CD14-positive monocyte (primary cell): ENCODE measurements around the gene TDRKH. TPM values are rescaled to one million over a fixed set of nuclear protein-coding genes. Genes with fewer than 3 reads are reported as not detected.
A peak's percentile ranks its signal among the peaks of the same experiment; 100 is the strongest.

Experiments used
- DNase-seq, 3 donors: peaks; one replicate each; pipeline ENCODE4 v3.0.0-alpha.2; 2011 to 2022
- H2AFZ ChIP-seq: 2 replicates; pipeline ENCODE4 v1.6.0; 2012; ENCODE audit warnings: mild to moderate bottlenecking, low read depth, low read length, inconsistent platforms; ENCODE audit not compliant: insufficient read depth, poor library complexity, severe bottlenecking
- H3K27ac ChIP-seq, 2 donors: 1 replicate in 1 of 2; 2 replicates in 1 of 2; pipeline ENCODE4 v1.5.1; 2012 to 2013; ENCODE audit warnings: low read length in 2 of 2, control low read depth in 1 of 2, inconsistent platforms in 1 of 2, low read depth in 1 of 2, mild to moderate bottlenecking in 1 of 2
- H3K27me3 ChIP-seq, 2 donors: one replicate each; pipeline versions ENCODE4 v1.6.0 to v1.6.1; 2011 to 2013; ENCODE audit warnings: low read length in 2 of 2; ENCODE audit not compliant: control insufficient read depth in 2 of 2, insufficient read depth in 2 of 2
- H3K36me3 ChIP-seq, 2 donors: replicated peaks in 1 of 2; 1 replicate in 1 of 2; 2 replicates in 1 of 2; pipeline versions ENCODE4 v1.5.1 to v1.6.1; 2012 to 2013; ENCODE audit warnings: low read length in 2 of 2, control low read depth in 1 of 2, inconsistent platforms in 1 of 2, mild to moderate bottlenecking in 1 of 2; ENCODE audit not compliant: insufficient read depth in 2 of 2, control insufficient read depth in 1 of 2
- H3K4me1 ChIP-seq, 2 donors: 1 replicate in 1 of 2; 2 replicates in 1 of 2; pipeline versions ENCODE4 v1.5.1 to v1.6.1; 2012 to 2013; ENCODE audit warnings: low read length in 2 of 2, control low read depth in 1 of 2, inconsistent platforms in 1 of 2, mild to moderate bottlenecking in 1 of 2, moderate library complexity in 1 of 2; ENCODE audit not compliant: insufficient read depth in 2 of 2, control insufficient read depth in 1 of 2
- H3K4me2 ChIP-seq: replicated peaks from 2 replicates; pipeline ENCODE3; 2012; ENCODE audit warnings: low read length, moderate library complexity, mild to moderate bottlenecking; ENCODE audit not compliant: poor library complexity, severe bottlenecking; ENCODE audit errors: extremely low read depth
- H3K4me3 ChIP-seq, 3 experiments: fragments of 200-600 bp in 1 of 3; sonication (generic) in 1 of 3; replicated peaks in 1 of 3; 1 replicate in 2 of 3; 2 replicates in 1 of 3; pipeline ENCODE4 v1.5.1; 2011 to 2013; ENCODE audit warnings: low read length in 3 of 3, mild to moderate bottlenecking in 3 of 3, control low read depth in 2 of 3, low read depth in 2 of 3, inconsistent platforms in 1 of 3, moderate library complexity in 1 of 3
- H3K79me2 ChIP-seq: 2 replicates; pipeline ENCODE4 v1.6.0; 2012; ENCODE audit warnings: mild to moderate bottlenecking, control low read depth, inconsistent platforms, low read length, moderate library complexity; ENCODE audit not compliant: insufficient read depth
- H3K9ac ChIP-seq: 2 replicates; pipeline ENCODE4 v1.6.0; 2017; ENCODE audit warnings: low read length, mild to moderate bottlenecking; ENCODE audit not compliant: insufficient read depth, poor library complexity, severe bottlenecking
- H3K9me3 ChIP-seq, 2 donors: replicated peaks in 1 of 2; 1 replicate in 1 of 2; 2 replicates in 1 of 2; pipeline versions ENCODE4 v1.5.1 to v1.6.1; 2012 to 2013; ENCODE audit warnings: low read length in 2 of 2, control low read depth in 1 of 2; ENCODE audit not compliant: control insufficient read depth in 1 of 2, insufficient read depth in 1 of 2
- H4K20me1 ChIP-seq: 2 replicates; pipeline ENCODE4 v1.6.0; 2012; ENCODE audit warnings: mild to moderate bottlenecking, low read length, control low read depth, moderate library complexity; ENCODE audit not compliant: insufficient read depth
- H3K27ac Mint-ChIP-seq, 7 donors: one replicate each; pipeline ENCODE4 v1.8.0; 2020; ENCODE audit warnings: mild to moderate bottlenecking in 7 of 7, mixed read lengths in 7 of 7, moderate library complexity in 6 of 7, inconsistent platforms in 2 of 7
- H3K27me3 Mint-ChIP-seq, 3 donors: one replicate each; pipeline ENCODE4 v1.8.0; 2021 to 2022; ENCODE audit warnings: low read depth in 3 of 3, mild to moderate bottlenecking in 3 of 3, mixed read lengths in 3 of 3, moderate library complexity in 3 of 3, inconsistent platforms in 1 of 3
- H3K36me3 Mint-ChIP-seq, 2 donors: one replicate each; pipeline ENCODE4 v1.8.0; 2020; ENCODE audit warnings: mixed read lengths in 2 of 2, inconsistent platforms in 1 of 2, mild to moderate bottlenecking in 1 of 2
- H3K4me1 Mint-ChIP-seq: one replicate; pipeline ENCODE4 v1.8.0; 2020; ENCODE audit warnings: mild to moderate bottlenecking, mixed read lengths
- H3K4me3 Mint-ChIP-seq, 2 donors: one replicate each; pipeline ENCODE4 v1.8.0; 2020; ENCODE audit warnings: mild to moderate bottlenecking in 2 of 2, mixed read lengths in 2 of 2, moderate library complexity in 1 of 2
- H3K9me3 Mint-ChIP-seq, 7 donors: one replicate each; pipeline ENCODE4 v1.8.0; 2020 to 2022; ENCODE audit warnings: mixed read lengths in 7 of 7, mild to moderate bottlenecking in 6 of 7, moderate library complexity in 6 of 7, inconsistent platforms in 2 of 7
- CTCF ChIP-seq: fragments of 200-600 bp; IDR thresholded peaks from one replicate; pipeline ENCODE4 v1.8.0; 2022; ENCODE audit warnings: antibody characterized with exemption, mild to moderate bottlenecking
- WGBS: methylation state at CpG from one replicate; pipeline ENCODE4 v1.1.5; 2013; ENCODE audit warnings: missing lambda C conversion rate; ENCODE audit not compliant: insufficient coverage; 5-methylcytosine and 5-hydroxymethylcytosine counted together
- intact Hi-C, 2 donors: fragments of 100-400 bp; cut with micrococcal nuclease; formaldehyde crosslinking; loops; one replicate each; pipeline versions ENCODE4 v1.15.0 to v1.15.1; 2023
- polyA plus RNA-seq, 3 donors: library from polyadenylated mRNA; depleted of rRNA in 1 of 3; unstranded in 2 of 3; stranded (reverse) in 1 of 3; fragments of 300-500 nt in 2 of 3; fragments of >200 nt in 1 of 3; fragmentation: Illumina TruSeq in 2 of 3; gene quantifications; 1 replicate in 2 of 3; 2 replicates in 1 of 3; pipeline ENCODE4 v1.2.3, GENCODE V29; 2012 to 2021

Gene TDRKH
- polyA plus RNA-seq, 3 donors: 0.72 to 1.6 (median 1.1) TPM

GRCh38 chr1:151779852-151780251 is 10.4 kb downstream of the TDRKH start:
- Histone ChIP-seq H2AFZ (no peak overlapping the region), H3K9ac (no peak overlapping the region), H3K9me3 (no peaks in the 10 kb centered on the region), H3K4me2 (no peak overlapping the region), H3K4me3 (no peak overlapping the region), H4K20me1 (no peaks in the 10 kb centered on the region), H3K36me3 (peaks cover 0 to 4% of the 10 kb centered on the region in 2 donors), H3K27me3 (no peaks in the 10 kb centered on the region), H3K27ac (no peak overlapping the region), H3K79me2 (no peaks in the 10 kb centered on the region), H3K4me1 (peaks cover 10 to 12% of the 10 kb centered on the region in 2 donors)
- WGBS: no CpG with 5 or more reads among the region's 4 CpGs
- Mint-ChIP-seq H3K36me3 (peaks cover 16 to 17% of the 10 kb centered on the region in 2 donors), H3K4me3 (no peak overlapping the region), H3K27ac (peak overlapping the region in 1 of 7 donors; percentile 62), H3K4me1 (peaks cover 3% of the 10 kb centered on the region), H3K9me3 (peaks cover 0 to 3% (median 0%) of the 10 kb centered on the region in 7 donors), H3K27me3 (no peaks in the 10 kb centered on the region)
- no peak for DNase-seq
- no peak for TF ChIP-seq CTCF
- intact Hi-C loops: no loop called here

- no peak overlapping the region for H3K4me2 ChIP-seq
- no peaks in the 10 kb centered on the region for H3K79me2 ChIP-seq
- H3K9ac ChIP-seq: no peak overlapping the region
- no peak overlapping the region for H3K27ac Mint-ChIP-seq
- H3K27me3 ChIP-seq: no peaks in the 10 kb centered on the region
- H3K4me3 Mint-ChIP-seq: no peak overlapping the region
- no peaks in the 10 kb centered on the region for H4K20me1 ChIP-seq
- peaks cover 0 to 3% (median 0%) of the 10 kb centered on the region in 7 donors for H3K9me3 Mint-ChIP-seq
- H3K36me3 ChIP-seq: peaks cover 0 to 4% of the 10 kb centered on the region in 2 donors
- H3K27me3 Mint-ChIP-seq: peaks cover 0 to 3% (median 0%) of the 10 kb centered on the region in 3 donors
- no peak for TF ChIP-seq CTCF
- no peak overlapping the region for H2AFZ ChIP-seq
- 93% methylated on average over 3 of the region's 4 CpGs for WGBS
- no peak for DNase-seq
- intact Hi-C loops: no loop called here
- H3K4me1 Mint-ChIP-seq: peaks cover 3% of the 10 kb centered on the region
- no peaks in the 10 kb centered on the region for H3K4me1 ChIP-seq
- no peak overlapping the region for H3K4me3 ChIP-seq
- no peaks in the 10 kb centered on the region for H3K9me3 ChIP-seq
- no peak overlapping the region for H3K27ac ChIP-seq
- H3K36me3 Mint-ChIP-seq: peaks cover 19 to 21% of the 10 kb centered on the region in 2 donors
These were observed 13.0 kb downstream of the TDRKH start for GRCh38 chr1:151777317-151777716.
